Heart right ventricle (tissue), 16 donors: ENCODE measurements around the gene POLRMT. TPM values are rescaled to one million over a fixed set of nuclear protein-coding genes. Genes with fewer than 3 reads are reported as not detected.

Source experiments
- ATAC-seq, 8 donors: fragments of 200-7000 bp; cut with Tn5 transposase; one replicate each; pipeline ENCODE4 v1.9.1; 2020; ENCODE audit warnings: mild to moderate bottlenecking in 8 of 8, moderate library complexity in 8 of 8, moderate number of reproducible peaks in 1 of 8
- DNase-seq, 2 donors: peaks; one replicate each; pipeline ENCODE4 v3.0.0-alpha.2; 2020
- H3K27ac ChIP-seq, 10 donors: fragments of 200-600 bp; sonication (generic) in 2 of 10; one replicate each; pipeline versions ENCODE4 v1.5.0 to v1.8.0; 2020 to 2022; ENCODE audit warnings: mild to moderate bottlenecking in 3 of 10
- H3K27me3 ChIP-seq, 7 donors: fragments of 200-600 bp; one replicate each; pipeline ENCODE4 v1.8.0; 2021 to 2022; ENCODE audit warnings: mild to moderate bottlenecking in 2 of 7
- H3K36me3 ChIP-seq, 9 donors: fragments of 200-600 bp; sonication (generic) in 1 of 9; one replicate each; pipeline versions ENCODE4 v1.5.0 to v1.8.0; 2020 to 2022; ENCODE audit warnings: mild to moderate bottlenecking in 2 of 9
- H3K4me1 ChIP-seq, 9 donors: fragments of 200-600 bp; sonication (generic) in 1 of 9; one replicate each; pipeline versions ENCODE4 v1.5.0 to v1.8.0; 2020 to 2022; ENCODE audit warnings: mild to moderate bottlenecking in 4 of 9
- H3K4me3 ChIP-seq, 10 donors: fragments of 200-600 bp; sonication (generic) in 2 of 10; one replicate each; pipeline versions ENCODE4 v1.5.0 to v1.8.0; 2020 to 2022; ENCODE audit warnings: mild to moderate bottlenecking in 7 of 10, moderate library complexity in 2 of 10
- H3K9me3 ChIP-seq, 11 donors: fragments of 200-600 bp in 10 of 11; sonication (generic) in 2 of 11; one replicate each; pipeline versions ENCODE4 v1.5.0 to v1.8.0; 2013 to 2022; ENCODE audit warnings: mild to moderate bottlenecking in 2 of 11, control low read depth in 1 of 11, moderate library complexity in 1 of 11
- CTCF ChIP-seq, 9 donors: fragments of 200-600 bp; sonication (generic) in 2 of 9; IDR thresholded peaks; one replicate each; pipeline versions ENCODE4 v1.5.0 to v1.8.0; 2021 to 2022; ENCODE audit warnings: antibody characterized with exemption in 9 of 9, mild to moderate bottlenecking in 5 of 9, moderate library complexity in 1 of 9
- WGBS, 2 donors: extraction: QIAGEN DNeasy Blood & Tissue Kit; methylation state at CpG; one replicate each; pipeline ENCODE4 v1.1.7; 2013; ENCODE audit warnings: inconsistent platforms in 1 of 2; 5-methylcytosine and 5-hydroxymethylcytosine counted together
- intact Hi-C, 10 donors: fragments of 100-400 bp; cut with DNase I; formaldehyde crosslinking; loops; one replicate each; pipeline versions ENCODE4 v1.11.1 to v1.14.2; 2022
- polyA plus RNA-seq, 2 donors: library from polyadenylated mRNA; stranded (reverse); fragments of 200-250 nt; gene quantifications; one replicate each; pipeline ENCODE4 v1.2.3, GENCODE V29; 2013
- total RNA-seq, 10 donors: library from RNA; stranded (reverse); fragmentation: NEBNext Ultra II Directional in 3 of 10; extraction: Animal tissue kit (Norgen Biotek cat#: 25700) in 3 of 10; gene quantifications; one replicate each; pipeline versions ENCODE4 v1.2.1 to v1.2.4, GENCODE V29; 2021 to 2023
- donor health status: Arrhythmogenic right ventricular cardiomyopathy.
- donor health status: ischemic (EF 13 %, LVEDD 7.1; RV severe dilation, severe dysfunction).
- donor health status: healthy with polysubstance abuse.
- donor health status: DM: no; HTN: yes; CAD: no.
- donor health status: DM: no; HTN: no; CAD: no.
- donor health status: ischemic (EF 25% LVEDD 6.9; RV normal size, moderate dysfunction).
- donor health status: ischemic (EF 25% LVEDD 5.7; RV mildly dilated, moderate dysfunction).
- donor health status: healthy.
- donor health status: DM: yes; HTN: yes; CAD: no.
- donor health status: Ischemic cardiomyopathy.
- donor health status: ischemic (EF 35%, LVEDD 5.7; RV mildly dilated, moderate dysfunction).
- donor health status: nonischemic (EF 11% LVEDD 7.7; RV severe dilation, severe dysfunction).
- donor health status: DM: yes; HTN: yes; CAD: no.
- donor health status: PGD.
- donor health status: ischemic (EF 29% LVEDD 5.4; RV normal size, mild dysfunction).
- donor health status: nonischemic (EF 23%, LVEDD 6.1; RV moderate dilation, normal function).

Gene POLRMT
- total and polyA plus RNA-seq, 12 donors, result 37.2 to 159 (median 45.3) TPM

GRCh38 chr19:591099-591958, 42.0 kb downstream of the POLRMT start:
- TF ChIP-seq CTCF (IDR thresholded peaks at IDR 0.05), result no peak
- ATAC-seq (peak in 6 of 8 donors; percentile 11 to 48 (median 36)), DNase-seq (no peak)
- Histone ChIP-seq H3K36me3 (no peaks in the 10 kb centered on the region), H3K27me3 (peaks cover 27 to 60% (median 50%) of the 10 kb centered on the region in 7 donors), H3K9me3 (no peaks in the 10 kb centered on the region), H3K27ac (no peak overlapping the region), H3K4me3 (peak overlapping the region in 2 of 10 donors; percentile 12 to 24), H3K4me1 (peaks cover 3 to 28% (median 17%) of the 10 kb centered on the region in 9 donors)
- intact Hi-C loops, result loop anchor here in 1 of 10 donors (10.0 kb wide), 1 partner anchor 143 kb away; no protein-coding TSS in a partner anchor
- WGBS, 2 donors, result 29 to 36% methylated on average over 71 to 75 of the region's 75 CpGs

- no peak for ATAC-seq
- H3K27me3 ChIP-seq, result peaks cover 27 to 60% (median 50%) of the 10 kb centered on the region in 7 donors
- WGBS, 2 donors, result 5 to 8% methylated on average over 11 to 41 of the region's 41 CpGs
Measured at GRCh38 chr19:590750-591098, 42.6 kb downstream of the POLRMT start.

GRCh38 chr19:590396-590745, 43.0 kb downstream of the POLRMT start:
- no peaks in the 10 kb centered on the region for H3K36me3 ChIP-seq
- H3K9me3 ChIP-seq, result no peaks in the 10 kb centered on the region
- DNase-seq (no peak), ATAC-seq (no peak)
- TF ChIP-seq CTCF (IDR thresholded peaks at IDR 0.05), result no peak
- peaks cover 27 to 60% (median 50%) of the 10 kb centered on the region in 7 donors for H3K27me3 ChIP-seq
- 2 to 3% methylated on average over 32 to 50 of the region's 50 CpGs for WGBS, 2 donors
- peak overlapping the region in 4 of 10 donors; percentile 12 to 31 (median 21) for H3K4me3 ChIP-seq
- H3K27ac ChIP-seq, result no peak overlapping the region
- peaks cover 3 to 28% (median 17%) of the 10 kb centered on the region in 9 donors for H3K4me1 ChIP-seq
- intact Hi-C loops, result loop anchor here in 1 of 10 donors (10.0 kb wide), 1 partner anchor 144 kb away; no protein-coding TSS in a partner anchor

More at GRCh38 chr19:590750-591098, 42.6 kb downstream of the POLRMT start:
- Histone ChIP-seq H3K4me1 (peaks cover 3 to 28% (median 17%) of the 10 kb centered on the region in 9 donors), H3K9me3 (no peaks in the 10 kb centered on the region), H3K4me3 (peak overlapping the region in 4 of 10 donors; percentile 12 to 31 (median 21)), H3K36me3 (no peaks in the 10 kb centered on the region), H3K27ac (no peak overlapping the region)
- DNase-seq, result no peak
- TF ChIP-seq CTCF (IDR thresholded peaks at IDR 0.05), result no peak
- intact Hi-C loops, result loop anchor here in 1 of 10 donors (10.0 kb wide), 1 partner anchor 144 kb away; no protein-coding TSS in a partner anchor

GRCh38 chr19:589693-590395, 43.5 kb downstream of the POLRMT start, which contains the start of gene HCN2:
HCN2 (plus strand) TSS chr19:589881; CDS start chr19:589946, 65 bp downstream.
- 1% methylated on average over 16 to 98 of the region's 132 CpGs for WGBS, 2 donors
- DNase-seq, result peak in 1 of 2 donors; percentile 0
- Histone ChIP-seq H3K36me3 (no peaks in the 10 kb centered on the region), H3K4me1 (peaks cover 3 to 28% (median 17%) of the 10 kb centered on the region in 9 donors), H3K27ac (peak within 1 kb of the TSS in 1 of 10 donors; percentile 56), H3K9me3 (no peaks in the 10 kb centered on the region), H3K4me3 (peak within 1 kb of the TSS in 6 of 10 donors; percentile 12 to 31 (median 20)), H3K27me3 (peaks cover 27 to 60% (median 50%) of the 10 kb centered on the region in 7 donors)
- no peak for TF ChIP-seq CTCF (IDR thresholded peaks at IDR 0.05)
- no peak for ATAC-seq
- intact Hi-C loops, result loop anchor here in 2 of 10 donors (5.0 to 10.0 kb wide), 3 partner anchors 67 to 147 kb away; no protein-coding TSS in a partner anchor
